Measurements from ENCODE around the gene ENTPD7. TPM values are rescaled to one million over a fixed set of nuclear protein-coding genes. Genes with fewer than 3 reads are reported as not detected.
"Not testable (repeated sequence)": the region's sequence is repeated elsewhere in the genome, so short reads cannot be mapped to it uniquely, and the experiment has no call there.

The ENTPD7 gene
- total and polyA plus RNA-seq, 2 experiments from 2014 or later, result 5.1 to 6.7 TPM

DNA sequence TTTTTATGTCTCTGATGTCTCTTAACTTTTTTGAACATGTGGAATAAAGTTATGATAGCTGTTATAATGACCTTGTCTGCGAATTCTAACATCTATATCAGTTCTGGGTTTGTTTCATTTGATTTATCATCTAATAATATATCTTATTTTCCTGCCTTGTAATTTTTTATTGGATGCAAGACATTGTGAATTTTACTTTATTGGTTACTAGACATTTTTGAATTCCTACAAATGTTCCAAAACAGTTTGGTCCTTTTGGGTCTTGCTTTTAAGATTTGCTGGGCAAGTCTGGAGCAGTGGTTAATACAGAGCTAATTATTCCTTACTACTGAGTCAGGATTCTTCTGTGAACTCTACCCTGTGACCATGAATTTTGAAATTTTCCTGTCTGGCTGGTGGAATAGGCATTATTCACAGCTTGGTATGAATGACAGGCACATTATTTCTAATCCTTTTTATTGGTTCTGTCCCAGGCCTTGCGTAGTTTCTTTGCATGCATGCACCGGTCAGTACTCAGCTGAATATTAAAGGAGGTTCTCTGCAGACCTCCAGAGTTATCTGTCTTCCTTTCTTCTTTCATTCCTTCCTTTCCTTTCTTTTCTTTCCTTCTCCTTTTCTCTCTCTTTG, 81.7 kb downstream of the ENTPD7 start:
- Histone ChIP-seq H3K4me3 (no peak overlapping the region), H3K27ac (no peak overlapping the region), H3K9me3 (ENCODE audit: low read depth) (peaks cover 2% of the 10 kb centered on the region), H3K36me3 (peaks cover 71% of the 10 kb centered on the region), H3K4me1 (ENCODE audit: low read depth) (no peaks in the 10 kb centered on the region), H3K27me3 (no peaks in the 10 kb centered on the region)
- no peak for TF ChIP-seq CTCF (IDR thresholded peaks at IDR 0.05; ENCODE audit: low read depth, low read length)
- no peak for DNase-seq (ENCODE audit: low read depth in 1 of 2, low spot score in 1 of 2)

GRCh38 chr10:99742254-99742653, 82.9 kb downstream of the ENTPD7 start:
- TF ChIP-seq CTCF (IDR thresholded peaks at IDR 0.05; ENCODE audit: low read depth, low read length), result no peak
- no peak overlapping the region for H3K4me3 ChIP-seq
- H3K9me3 ChIP-seq (ENCODE audit: low read depth), result peaks cover 2% of the 10 kb centered on the region
- H3K27me3 ChIP-seq, result no peaks in the 10 kb centered on the region
- peaks cover 65% of the 10 kb centered on the region for H3K36me3 ChIP-seq
- no peak overlapping the region for H3K27ac ChIP-seq
- no peak for DNase-seq (ENCODE audit: low read depth in 1 of 2, low spot score in 1 of 2)
- no peaks in the 10 kb centered on the region for H3K4me1 ChIP-seq (ENCODE audit: low read depth)

DNA sequence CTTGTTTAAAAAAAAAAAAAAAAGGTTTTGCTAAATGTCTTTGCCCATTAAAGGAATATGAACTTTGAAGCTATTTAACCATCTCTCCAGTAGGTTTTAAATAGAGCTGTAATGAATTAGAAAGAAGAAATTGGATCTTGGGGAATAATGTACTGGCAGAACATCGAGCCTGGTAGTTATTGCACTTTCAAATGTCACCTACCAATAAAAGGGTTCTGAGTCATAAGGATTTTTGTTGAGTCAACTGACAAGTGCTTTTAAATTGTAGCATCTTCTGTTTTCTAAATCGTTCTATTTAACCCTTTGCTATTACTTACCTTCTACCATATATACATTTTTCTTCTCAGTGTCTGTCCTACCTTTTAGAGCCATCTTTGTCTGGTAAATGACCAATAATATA, 83.4 kb downstream of the ENTPD7 start:
- Histone ChIP-seq H3K4me3 (no peak overlapping the region), H3K27ac (no peak overlapping the region), H3K4me1 (ENCODE audit: low read depth) (no peaks in the 10 kb centered on the region), H3K36me3 (peaks cover 64% of the 10 kb centered on the region), H3K9me3 (ENCODE audit: low read depth) (peaks cover 2% of the 10 kb centered on the region), H3K27me3 (no peaks in the 10 kb centered on the region)
- no peak for TF ChIP-seq CTCF (IDR thresholded peaks at IDR 0.05; ENCODE audit: low read depth, low read length)
- DNase-seq (ENCODE audit: low read depth in 1 of 2, low spot score in 1 of 2), result no peak

GRCh38 chr10:99743841-99744240, 84.5 kb downstream of the ENTPD7 start:
- Histone ChIP-seq H3K27ac (no peak overlapping the region), H3K4me1 (ENCODE audit: low read depth) (no peaks in the 10 kb centered on the region), H3K36me3 (peaks cover 67% of the 10 kb centered on the region), H3K4me3 (no peak overlapping the region), H3K9me3 (ENCODE audit: low read depth) (peaks cover 2% of the 10 kb centered on the region), H3K27me3 (no peaks in the 10 kb centered on the region)
- TF ChIP-seq CTCF (IDR thresholded peaks at IDR 0.05; ENCODE audit: low read depth, low read length), result no peak
- no peak for DNase-seq (ENCODE audit: low read depth in 1 of 2, low spot score in 1 of 2)

GRCh38 chr10:99746166-99746565, 86.9 kb downstream of the ENTPD7 start:
- H3K4me1 ChIP-seq (ENCODE audit: low read depth); DNase-seq (ENCODE audit: low read depth in 1 of 2, low spot score in 1 of 2); H3K27me3 ChIP-seq; H3K4me3 ChIP-seq; H3K27ac ChIP-seq; H3K9me3 ChIP-seq (ENCODE audit: low read depth): not testable (repeated sequence)
- peaks cover 71% of the 10 kb centered on the region for H3K36me3 ChIP-seq

DNA sequence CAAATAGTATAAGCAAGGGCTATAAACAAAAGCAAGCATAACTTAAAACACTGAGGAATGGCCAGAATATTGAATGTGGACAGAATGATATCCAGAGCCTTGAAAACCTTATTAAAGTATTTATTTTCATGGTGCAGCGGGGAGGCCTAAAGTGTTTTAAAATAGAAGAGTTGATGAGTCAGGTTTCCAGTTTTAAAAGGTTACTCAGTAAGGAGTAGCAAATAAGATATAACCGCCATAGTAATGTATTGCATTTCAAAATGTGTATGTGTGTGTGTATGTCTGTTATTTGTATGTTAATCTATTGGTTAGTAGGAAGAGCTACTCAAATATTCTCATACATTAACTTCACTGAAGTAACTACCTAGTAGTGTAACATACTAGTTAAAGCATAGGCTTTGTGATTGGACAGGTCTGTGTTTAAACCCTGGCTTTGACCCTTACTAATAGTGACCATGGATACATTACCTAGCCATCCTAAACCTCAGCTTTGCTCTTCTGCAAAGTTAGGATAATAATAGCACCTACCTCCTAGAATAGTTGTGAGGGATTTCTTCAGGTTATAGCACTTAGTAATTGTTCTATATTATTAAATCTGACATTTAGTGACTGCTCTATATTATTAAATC, 89.6 kb downstream of the ENTPD7 start:
- Histone ChIP-seq H3K27me3 (no peaks in the 10 kb centered on the region), H3K4me1 (ENCODE audit: low read depth) (no peaks in the 10 kb centered on the region), H3K36me3 (peaks cover 72% of the 10 kb centered on the region), H3K4me3 (no peak overlapping the region), H3K27ac (no peak overlapping the region), H3K9me3 (ENCODE audit: low read depth) (no peaks in the 10 kb centered on the region)
- TF ChIP-seq CTCF (IDR thresholded peaks at IDR 0.05; ENCODE audit: low read depth, low read length), result no peak
- DNase-seq (ENCODE audit: low read depth in 1 of 2, low spot score in 1 of 2), result no peak

Data from cardiac muscle cell (in vitro differentiated cells and primary cell).